ENCODE data around the gene ENTPD8.
"Not testable (repeated sequence)": the region's sequence is repeated elsewhere in the genome, so short reads cannot be mapped to it uniquely, and the experiment has no call there.

Gene ENTPD8

DNA sequence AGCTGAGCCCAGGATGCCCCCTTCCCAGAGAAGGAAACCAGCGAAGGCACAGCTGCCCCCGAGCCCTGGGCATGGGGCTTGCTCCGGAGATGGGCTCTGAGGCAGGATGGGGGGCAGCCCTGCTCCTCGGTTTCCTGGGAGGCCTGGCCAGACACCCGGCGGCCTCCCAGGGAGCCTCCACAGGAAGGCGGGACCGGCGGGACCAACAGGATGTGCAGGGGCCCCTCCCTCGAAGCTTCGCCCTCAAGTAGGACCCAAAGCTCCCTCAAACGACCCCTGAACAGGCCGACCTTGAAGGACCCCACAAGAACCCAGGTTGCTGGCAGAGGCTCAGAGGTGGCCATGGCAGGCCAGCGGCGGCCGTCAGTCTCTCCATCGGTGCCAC, 29.9 kb downstream of the ENTPD8 start:
- DNase-seq (ENCODE audit: low read depth) = peak; percentile 19

GRCh38 chr9:137410891-137411249, 30.3 kb downstream of the ENTPD8 start:
- DNase-seq (ENCODE audit: low read depth) = no peak

DNA sequence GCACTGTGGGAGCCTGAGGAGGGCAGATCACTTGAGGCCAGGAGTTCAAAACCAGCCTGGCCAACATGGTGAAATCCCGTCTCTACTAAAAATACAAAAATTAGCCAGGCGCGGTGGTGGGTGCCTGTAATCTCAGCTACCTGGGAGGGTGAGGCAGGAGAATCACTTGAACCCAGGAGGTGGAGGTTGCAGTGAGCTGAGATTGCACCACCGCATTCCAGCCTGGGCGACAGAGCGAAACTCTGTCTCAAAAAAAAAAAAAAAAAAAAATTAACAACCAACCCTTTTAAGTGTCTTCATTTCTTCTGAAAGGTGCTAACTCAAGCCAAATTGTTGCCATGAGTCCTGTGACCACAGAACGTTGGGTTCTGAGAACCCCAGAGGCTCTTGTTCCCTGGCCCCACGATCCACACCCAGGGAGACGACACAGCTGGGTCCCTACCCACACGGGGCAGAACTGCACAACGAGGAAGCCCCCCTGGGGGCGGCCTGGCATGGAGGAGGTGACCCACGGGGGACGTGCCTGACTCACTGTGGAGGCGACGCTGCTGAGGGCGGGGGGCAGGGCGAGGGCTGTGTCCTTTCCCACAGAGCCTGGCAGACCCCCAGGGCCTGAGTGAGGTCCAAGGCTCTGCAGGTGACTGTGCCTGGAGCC, 30.8 kb downstream of the ENTPD8 start:
- DNase-seq (ENCODE audit: low read depth) = not testable (repeated sequence)

- no peak for DNase-seq (ENCODE audit: low read depth)
These were observed 31.6 kb downstream of the ENTPD8 start for GRCh38 chr9:137409515-137409914.

- no peak for DNase-seq (ENCODE audit: low read depth)
These were observed 32.3 kb downstream of the ENTPD8 start for GRCh38 chr9:137408651-137409405.

- no peak for DNase-seq (ENCODE audit: low read depth)
These were observed 33.4 kb downstream of the ENTPD8 start for GRCh38 chr9:137407590-137408300.

- peak; percentile 64 for DNase-seq (ENCODE audit: low read depth)
These were observed 34.1 kb downstream of the ENTPD8 start for GRCh38 chr9:137406876-137407589.

- DNase-seq (ENCODE audit: low read depth) = no peak
These were observed 34.9 kb downstream of the ENTPD8 start for GRCh38 chr9:137406085-137406760.

DNA sequence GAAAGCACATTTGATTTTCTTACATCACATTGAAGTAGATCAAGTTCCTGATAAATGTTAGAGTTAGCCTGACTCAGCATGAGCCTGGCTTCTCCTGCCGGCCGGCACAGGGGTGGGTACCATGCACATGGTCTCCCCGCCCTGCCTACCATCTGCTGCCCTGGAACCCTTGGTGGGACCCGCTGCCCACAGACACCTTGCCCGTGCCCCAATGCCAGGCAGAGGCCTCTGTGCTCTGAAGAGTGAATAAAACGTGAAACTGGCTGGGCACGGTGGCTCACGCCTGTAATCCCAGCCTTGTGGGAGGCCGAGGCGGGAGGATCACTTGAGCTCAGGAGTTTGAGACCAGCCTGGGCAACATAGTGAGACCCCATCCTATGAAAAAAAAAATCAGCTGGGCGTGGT, 35.5 kb downstream of the ENTPD8 start:
- no peak for DNase-seq (ENCODE audit: low read depth)

DNA sequence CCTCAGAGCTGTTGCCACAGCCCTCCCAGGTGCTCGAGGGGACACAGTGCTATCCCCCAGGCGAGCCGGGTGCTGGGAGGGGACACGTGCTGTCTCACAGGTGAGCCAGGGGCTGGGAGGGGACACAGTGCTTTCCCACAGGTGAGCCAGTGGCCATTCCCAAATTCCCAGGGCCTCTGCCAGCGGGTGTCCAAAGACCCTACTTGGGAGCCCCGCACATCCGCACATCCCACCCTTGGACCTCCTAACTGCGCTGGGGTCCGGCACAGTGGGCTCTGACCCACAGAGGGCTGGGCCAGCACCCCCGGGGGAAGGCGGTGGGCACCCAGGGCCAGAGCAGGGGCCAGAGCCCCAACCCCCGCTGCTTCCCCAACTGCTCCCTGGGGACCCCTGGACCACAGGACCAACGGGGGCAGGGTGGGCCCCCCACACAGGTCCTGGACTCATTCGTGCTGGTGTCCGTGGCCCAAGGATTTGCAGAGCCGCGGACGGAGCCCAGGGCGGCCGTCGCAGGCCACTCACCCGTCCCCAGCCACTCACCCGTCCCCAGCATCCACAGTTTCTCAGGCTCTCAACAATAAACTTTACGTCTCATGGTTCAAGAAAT, 36.1 kb downstream of the ENTPD8 start:
- no peak for DNase-seq (ENCODE audit: low read depth)

DNA sequence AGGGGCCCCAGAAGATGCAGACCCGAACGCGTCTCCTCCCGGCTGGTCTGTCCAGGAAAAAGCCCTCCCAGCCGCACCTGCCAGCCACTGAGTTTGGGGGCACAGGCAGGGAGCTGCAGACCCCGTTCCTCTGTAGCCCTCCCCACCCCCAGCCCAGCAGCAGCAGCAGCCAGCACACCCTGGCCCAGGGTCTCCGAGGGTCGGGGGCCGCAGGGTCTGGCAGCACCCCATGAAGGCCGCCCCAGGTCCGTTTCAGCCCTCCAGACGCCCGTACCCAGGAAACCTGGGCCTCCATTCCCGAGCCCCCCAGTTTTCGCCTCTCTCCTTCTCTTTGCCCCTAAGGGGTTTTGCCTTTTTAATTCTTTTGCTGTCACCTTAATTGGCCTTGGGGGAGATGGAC, 37.9 kb downstream of the ENTPD8 start:
- DNase-seq (ENCODE audit: low read depth) = no peak

- DNase-seq (ENCODE audit: low read depth) = no peak
These were observed 38.4 kb downstream of the ENTPD8 start for GRCh38 chr9:137402746-137403145.

- no peak for DNase-seq (ENCODE audit: low read depth)
These were observed 42.3 kb downstream of the ENTPD8 start for GRCh38 chr9:137398561-137399468.

DNA sequence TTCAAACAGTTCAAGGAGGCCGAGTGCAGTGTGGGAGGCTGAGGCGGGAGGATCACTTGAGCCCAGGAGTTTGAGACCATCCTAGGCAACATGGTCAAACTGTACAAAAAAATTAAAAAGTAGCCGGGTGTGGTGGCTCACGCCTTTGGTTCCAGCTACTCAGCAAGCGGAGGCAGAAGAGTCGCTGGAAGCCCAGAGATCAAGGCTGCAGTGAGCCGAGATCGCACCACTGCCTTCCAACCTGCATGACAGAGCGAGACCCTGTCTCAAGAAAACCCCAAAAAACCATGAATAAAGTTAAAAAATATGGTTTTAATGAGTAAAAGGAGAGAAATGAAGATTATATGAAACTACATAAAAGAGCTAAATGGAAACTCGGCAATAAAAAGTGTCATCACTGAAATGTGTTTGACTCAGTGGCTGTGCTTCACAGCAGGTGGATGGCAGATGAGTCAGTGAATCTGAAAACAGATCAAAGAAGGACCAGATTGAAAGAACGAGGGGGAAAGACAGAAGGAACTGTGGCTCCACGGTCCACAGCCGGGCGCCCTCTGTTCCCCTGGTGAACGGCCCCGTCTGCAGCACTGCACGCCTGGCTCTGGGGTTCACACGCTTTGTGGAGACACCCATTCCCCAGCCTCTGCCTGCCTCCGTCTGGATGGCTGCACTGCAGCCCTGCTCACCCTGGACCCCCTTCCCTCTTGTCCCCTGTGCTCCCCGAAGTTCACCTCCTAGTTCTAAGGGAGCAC, 43.3 kb downstream of the ENTPD8 start:
- no peak for DNase-seq (ENCODE audit: low read depth)

DNA sequence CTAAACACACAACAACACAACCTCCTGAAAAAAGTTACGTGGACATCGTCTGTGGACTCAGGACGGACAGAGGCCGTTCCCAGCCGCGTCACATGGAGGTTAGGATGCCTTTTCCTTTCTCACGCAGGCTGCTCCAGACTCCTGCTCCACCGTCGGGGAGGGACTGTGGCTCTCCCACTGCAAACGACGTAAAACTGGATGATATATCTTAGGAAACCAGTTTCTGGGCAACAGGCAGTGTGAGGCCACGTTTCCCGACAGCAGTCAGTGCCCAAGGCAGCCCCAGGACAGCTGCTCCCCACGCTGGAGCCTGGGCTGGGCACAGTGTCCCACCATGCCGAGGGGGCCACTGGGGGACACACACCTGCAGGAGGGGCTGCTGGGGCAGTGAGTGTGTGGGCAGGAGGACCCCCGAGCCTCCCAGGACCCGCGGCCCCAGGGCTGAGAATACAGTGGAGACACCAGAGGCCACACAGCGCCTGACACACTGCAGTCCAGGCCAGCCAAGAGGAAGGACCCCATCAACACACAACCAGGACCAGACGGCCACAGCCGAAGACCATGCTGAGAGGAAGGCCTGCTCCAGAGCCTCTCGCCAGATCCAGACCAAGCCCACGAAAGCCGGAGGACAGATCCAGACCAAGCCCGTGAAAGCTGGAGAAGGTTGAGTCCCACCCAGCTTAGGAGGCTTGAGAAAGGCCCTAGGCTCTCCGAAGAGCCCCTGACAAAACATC, 44.4 kb downstream of the ENTPD8 start:
- no peak for DNase-seq (ENCODE audit: low read depth)

GRCh38 chr9:137396227-137396626, 44.9 kb downstream of the ENTPD8 start:
- peak; percentile 76 for DNase-seq (ENCODE audit: low read depth)

- DNase-seq (ENCODE audit: low read depth) = no peak
These were observed 45.5 kb downstream of the ENTPD8 start for GRCh38 chr9:137395666-137396010.

GRCh38 chr9:137394866-137395665, 46.1 kb downstream of the ENTPD8 start:
- DNase-seq (ENCODE audit: low read depth) = no peak
